Lung microvascular endothelial cell (primary cell): ENCODE results near the gene PRG2. TPM values are rescaled to one million over a fixed set of nuclear protein-coding genes. Genes with fewer than 3 reads are reported as not detected.
"Not testable (repeated sequence)": the region's sequence is repeated elsewhere in the genome, so short reads cannot be mapped to it uniquely, and the experiment has no call there.

Experiments used
- DNase-seq, 2 donors: peaks; one replicate each; pipeline versions ENCODE4 v3.0.0 to v3.0.0-alpha.2; 2010; ENCODE audit warnings: low read depth in 2 of 2
- total RNA-seq: library from RNA; depleted of rRNA; stranded (reverse); fragments of >200 nt; gene quantifications from 2 replicates; pipeline ENCODE4 v1.2.1, GENCODE V29; 2014

The PRG2 gene
- total RNA-seq, 1 donor from 2014 or later = not detected

- DNase-seq = no peak
These were observed 30.6 kb upstream of the PRG2 start for GRCh38 chr11:57421066-57421465.

GRCh38 chr11:57419146-57419545 lies 28.7 kb upstream of the PRG2 start:
- no peak for DNase-seq

DNA sequence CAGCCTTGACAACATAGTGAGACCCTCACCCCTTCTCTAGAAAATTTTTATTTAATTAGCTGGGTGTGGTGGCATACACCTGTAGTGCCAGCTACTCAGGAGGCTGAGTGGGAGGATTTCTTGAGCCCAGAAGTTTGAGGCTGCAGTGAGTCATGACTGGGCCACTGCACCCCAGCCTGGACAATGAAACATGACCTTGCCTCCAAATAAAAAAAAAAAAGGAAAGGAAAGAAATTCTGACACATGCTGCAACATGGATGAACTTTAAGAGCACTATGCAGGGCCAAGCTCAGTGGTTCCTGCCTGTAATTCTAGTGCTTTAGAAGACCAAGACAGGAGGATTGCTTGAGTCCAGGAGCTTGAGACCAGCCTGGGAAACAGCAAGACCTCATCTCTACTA lies 27.7 kb upstream of the PRG2 start:
- DNase-seq = no peak

GRCh38 chr11:57417056-57417455 lies 26.6 kb upstream of the PRG2 start:
- DNase-seq = no peak

DNA sequence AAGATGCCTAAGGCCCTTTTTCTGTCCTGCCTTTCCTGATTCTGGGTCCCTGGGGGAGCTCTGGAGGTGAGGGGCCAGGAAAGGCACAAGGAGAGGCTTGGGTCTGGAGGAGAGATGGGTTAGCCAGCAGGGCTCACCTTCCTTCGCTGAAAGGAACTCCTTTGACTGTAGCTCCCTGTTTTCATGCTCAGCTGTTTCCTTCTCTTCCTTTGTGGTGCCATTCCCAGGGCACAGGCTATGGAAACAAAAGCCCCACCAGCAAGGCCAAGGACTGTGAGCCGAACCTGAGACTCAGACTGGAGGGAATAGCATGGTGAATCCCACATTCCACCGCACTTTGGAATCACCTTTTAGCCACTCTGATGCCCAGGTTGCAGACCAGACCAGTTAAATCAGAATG lies 26.0 kb upstream of the PRG2 start:
- DNase-seq = peak; percentile 18 to 41

GRCh38 chr11:57414612-57415212 lies 24.3 kb upstream of the PRG2 start:
- no peak for DNase-seq

DNA sequence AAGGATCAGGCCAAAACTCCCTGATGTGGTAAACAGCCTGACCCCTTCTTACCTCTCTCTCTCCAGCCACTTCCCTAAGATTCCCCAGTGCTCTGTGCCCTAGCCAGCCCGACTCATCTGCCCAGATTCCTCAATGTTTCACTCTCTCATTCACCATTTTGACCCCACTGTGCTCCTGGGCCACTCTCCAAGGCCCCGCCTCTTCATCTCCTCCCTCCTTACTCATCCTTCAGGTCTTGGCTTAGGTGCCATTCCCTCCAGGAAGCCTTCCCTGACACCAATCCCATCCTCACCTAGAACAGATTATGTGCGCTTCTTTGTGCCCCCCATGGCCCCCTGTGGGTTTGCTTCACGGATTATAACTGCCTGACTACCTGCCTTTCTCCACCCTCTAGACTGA lies 23.2 kb upstream of the PRG2 start:
- no peak for DNase-seq

DNA sequence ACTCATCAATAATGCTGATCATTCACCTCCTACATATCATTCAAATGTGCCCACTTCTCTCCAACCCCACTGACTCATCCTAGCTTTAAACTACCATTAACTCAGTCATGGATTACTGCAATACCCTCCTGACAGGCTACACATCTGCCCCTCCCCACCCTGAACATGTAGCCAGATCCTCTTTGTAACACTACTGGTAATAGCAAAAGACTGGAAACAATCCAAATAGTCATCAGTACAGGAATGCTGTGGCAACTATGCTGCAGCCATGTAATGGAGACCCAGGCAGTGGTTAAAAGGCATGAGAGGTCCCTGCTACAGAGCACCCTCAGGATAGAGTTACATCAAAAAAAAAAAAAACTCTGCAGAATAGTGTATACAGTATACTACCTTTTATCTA lies 19.8 kb upstream of the PRG2 start:
- no peak for DNase-seq

- DNase-seq = no peak
These were observed 19.1 kb upstream of the PRG2 start for GRCh38 chr11:57409321-57410100.

DNA sequence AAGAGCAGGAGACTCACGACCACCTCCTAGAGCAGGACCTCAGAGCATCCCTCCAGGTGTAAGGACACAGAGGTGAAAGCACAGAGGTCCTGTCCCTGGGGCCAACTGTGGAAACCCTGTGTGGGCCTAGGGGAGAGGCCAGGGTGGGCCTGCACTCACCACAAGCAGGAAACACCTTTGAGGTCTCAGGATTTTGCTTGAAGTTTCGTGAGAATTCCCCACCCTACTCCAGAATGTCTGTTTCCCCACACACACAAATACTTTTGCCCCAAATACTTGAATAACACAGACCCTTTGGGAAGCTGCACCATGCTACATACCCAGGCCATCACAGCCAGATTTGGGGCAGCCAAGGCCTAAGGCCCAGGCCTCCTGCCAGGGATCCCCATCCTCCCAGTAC lies 18.3 kb upstream of the PRG2 start:
- no peak for DNase-seq

DNA sequence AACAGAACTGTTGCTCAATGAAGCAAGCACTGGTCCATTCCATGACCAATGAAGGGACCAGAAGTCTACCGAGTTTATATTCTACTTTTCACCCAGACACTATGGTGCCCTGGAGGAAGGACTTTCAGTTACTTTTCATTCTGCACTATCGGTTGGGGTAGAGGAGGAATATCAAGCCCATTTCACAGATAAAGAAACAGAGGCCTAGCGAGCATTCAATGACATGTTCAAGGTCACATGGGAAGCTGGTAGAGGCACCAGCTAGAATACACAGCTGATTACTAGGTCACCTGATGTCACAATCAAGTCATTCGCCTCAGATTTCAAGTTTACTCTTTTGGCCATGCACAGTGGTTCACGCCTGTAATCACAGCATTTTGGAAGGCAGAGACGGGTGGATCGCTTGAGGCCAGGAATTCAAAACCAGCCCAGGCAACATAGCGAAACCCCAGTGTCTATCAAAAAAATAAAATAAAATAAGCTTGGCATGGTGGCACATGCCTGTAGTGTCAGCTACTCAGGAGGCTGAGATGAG lies 17.6 kb upstream of the PRG2 start:
- DNase-seq = no peak

DNA sequence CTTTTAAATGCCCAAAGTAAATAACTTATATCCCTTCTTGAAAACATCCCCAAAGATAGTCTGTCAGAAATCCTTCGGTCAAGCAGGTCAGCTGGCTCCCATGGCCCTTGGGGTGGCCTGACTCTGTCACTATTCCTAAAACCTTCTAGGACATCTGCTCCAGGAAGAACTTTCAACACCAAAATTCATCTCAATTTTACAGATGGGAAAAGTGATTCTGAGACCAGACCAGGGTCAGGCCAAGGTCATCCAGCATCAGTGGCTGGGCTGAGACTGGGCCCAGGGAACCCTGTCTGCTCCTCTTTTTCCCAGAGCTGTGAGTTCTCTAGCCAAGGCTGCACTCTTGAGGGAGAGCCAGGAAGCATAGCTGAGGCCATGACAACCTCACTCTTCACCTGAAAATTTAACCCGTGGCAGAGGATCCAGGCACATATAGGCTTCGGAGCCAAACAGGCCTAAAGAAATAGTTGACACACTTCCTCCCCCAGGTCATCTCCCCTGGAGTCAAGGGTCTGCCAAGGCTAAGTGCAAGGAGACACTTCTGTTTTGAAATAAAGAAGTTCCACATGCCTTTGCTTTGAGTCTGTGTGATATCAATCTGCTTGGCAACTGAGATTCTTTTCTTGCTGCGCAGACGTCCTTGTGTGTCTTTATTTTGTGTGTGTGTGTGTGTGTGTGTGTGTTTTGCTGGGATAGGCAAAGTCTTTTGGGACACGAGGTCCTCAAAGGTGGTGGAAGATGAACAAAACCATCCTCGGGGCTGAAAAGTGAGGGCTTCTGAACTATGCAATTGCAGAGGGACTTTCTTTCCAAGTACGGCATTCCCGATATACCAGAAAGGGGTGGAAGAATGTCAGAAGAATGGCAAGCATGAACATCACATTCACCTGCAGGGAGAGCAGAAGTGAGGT lies 16.8 kb upstream of the PRG2 start:
- peak in 1 of 2 donors; percentile 58 for DNase-seq

- DNase-seq = peak; percentile 56 to 93
These were observed 16.0 kb upstream of the PRG2 start for GRCh38 chr11:57406337-57406904.

- DNase-seq = no peak
These were observed 14.9 kb upstream of the PRG2 start for GRCh38 chr11:57405271-57405860.

DNA sequence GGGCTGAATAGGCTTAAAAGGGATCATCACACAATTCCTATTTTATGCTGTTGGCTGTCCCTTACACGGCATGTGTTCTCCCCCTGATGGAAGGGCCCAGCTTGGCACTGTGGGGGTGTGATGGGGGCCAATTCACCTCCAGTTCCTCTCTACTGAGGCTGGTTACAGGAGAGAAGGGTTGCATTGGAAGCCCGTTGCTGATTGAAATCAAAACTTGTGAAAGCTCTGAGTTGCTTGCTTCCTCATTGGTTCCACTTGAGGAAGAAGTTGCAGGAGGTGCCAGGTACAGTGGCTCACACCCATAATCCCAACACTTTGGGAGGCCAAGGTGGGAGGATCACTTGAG lies 13.3 kb upstream of the PRG2 start:
- DNase-seq = no peak

DNA sequence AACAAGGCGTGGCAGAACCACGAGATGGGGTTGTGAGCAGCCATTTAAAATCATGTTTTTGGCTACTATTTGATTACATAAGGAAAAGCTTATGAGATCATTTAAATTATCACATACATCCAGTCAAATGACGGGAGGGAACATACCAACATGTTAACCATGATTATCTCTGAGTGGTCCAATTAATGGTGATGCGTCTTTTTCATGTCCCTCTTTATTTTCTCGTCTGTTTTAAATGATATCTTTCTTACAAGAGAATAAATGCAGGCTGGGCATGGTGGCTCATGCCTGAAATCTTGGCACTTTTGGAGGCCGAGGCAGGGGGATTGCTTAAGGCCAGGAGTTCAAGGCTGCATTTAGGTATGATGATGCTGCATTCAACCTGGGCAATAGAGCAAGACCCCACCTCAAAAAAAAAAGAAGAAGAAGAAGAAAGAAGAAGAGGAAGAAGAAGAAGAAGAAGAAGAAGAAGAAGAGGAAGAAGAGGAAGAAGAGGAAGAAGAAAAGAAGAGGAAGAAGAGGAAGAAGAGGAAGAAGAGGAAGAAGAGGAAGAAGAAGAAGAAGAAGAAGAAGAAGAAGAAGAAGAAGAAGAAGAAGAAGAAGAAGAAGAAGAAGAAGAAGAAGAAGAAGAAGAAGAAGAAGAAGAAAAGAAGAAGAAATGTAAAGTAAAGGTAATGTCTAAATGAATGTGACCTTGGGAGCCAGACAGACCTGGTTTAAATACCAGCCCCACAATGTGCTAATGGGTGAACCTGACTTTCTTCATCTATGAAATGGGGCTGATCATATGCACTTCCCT lies 12.8 kb upstream of the PRG2 start:
- not testable (repeated sequence) for DNase-seq

GRCh38 chr11:57402188-57403002 lies 11.9 kb upstream of the PRG2 start:
- no peak for DNase-seq

GRCh38 chr11:57399972-57400578 lies 9.6 kb upstream of the PRG2 start:
- no peak for DNase-seq

- peak; percentile 43 to 58 for DNase-seq
These were observed 8.8 kb upstream of the PRG2 start for GRCh38 chr11:57399221-57399620.
